ENCODE measurements around the gene RUNDC1. TPM values are rescaled to one million over a fixed set of nuclear protein-coding genes. Genes with fewer than 3 reads are reported as not detected.

The RUNDC1 gene
- 10 to 100 TPM; 22.2 to 27.0 (median 26.2) TPM for total RNA-seq
- long read RNA-seq, donor 1, transcript RUNDC1-201 (5 exons, 3,828 nt) = major isoform, 27 of 34 reads
- long read RNA-seq, donor 1, partial matches to known transcripts = 1 of 34 reads
- long read RNA-seq, donor 1, other reads (novel, unspliced or antisense) = 5 of 34 reads
- long read RNA-seq, donor 2, partial matches to known transcripts = 0 of 4 reads
- long read RNA-seq, donor 2, other reads (novel, unspliced or antisense) = 4 of 4 reads

- H3K4me1 ChIP-seq (ENCODE audit: low read depth) = peaks cover 14% of the 10 kb centered on the region
- ATAC-seq = peak; percentile 92
- intact Hi-C loops (cut with DNase I, micrococcal nuclease) = no loop called here
These were observed at the start of gene RUNDC1 for GRCh38 chr17:42980274-42980765. Gene RUNDC1 (plus strand): TSS chr17:42980565. CDS start chr17:42980577, 12 bp downstream.

DNA sequence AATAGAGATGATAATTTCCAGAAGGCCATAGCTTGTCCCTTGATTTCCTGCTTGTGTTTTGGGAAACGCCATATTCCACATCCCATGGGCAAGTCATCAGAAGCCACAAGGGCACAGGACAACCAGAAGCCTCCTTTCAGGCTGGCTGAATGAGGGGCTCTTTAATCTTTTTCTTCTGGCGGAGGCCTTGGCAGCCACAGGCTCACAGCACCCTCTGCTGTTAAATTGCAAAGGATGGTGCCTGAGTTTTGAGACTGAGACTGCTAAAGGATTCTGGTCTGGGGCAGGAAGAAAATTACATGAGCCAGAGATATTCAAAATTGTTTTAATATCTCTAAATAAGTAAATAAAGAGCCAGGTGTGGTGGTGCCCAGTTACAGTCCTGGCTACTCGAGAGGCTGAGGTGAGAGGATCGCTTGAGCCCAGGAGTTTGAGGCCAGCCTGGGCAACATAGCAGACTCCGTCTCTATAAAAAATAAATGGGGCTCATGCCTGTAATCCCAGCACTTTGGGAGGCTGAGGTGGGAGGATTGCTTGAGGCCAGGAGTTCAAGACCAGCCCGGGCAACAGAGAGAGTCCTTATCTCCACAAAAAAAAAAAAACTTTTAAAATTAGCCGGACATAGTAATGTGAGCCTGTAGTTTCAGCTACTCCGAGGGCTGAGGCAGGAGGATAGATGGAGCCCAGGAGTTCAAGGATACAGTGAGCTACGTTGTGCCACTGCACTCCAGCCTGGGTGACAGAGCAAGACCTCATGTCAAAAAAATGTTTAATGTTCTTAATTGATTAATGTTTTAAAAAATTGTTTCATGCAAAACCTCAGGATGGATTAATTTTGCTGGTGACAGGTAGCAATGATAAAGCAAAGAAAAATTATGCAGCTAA lies 42.4 kb upstream of the RUNDC1 start:
- intact Hi-C loops (cut with DNase I, micrococcal nuclease) = loop anchor here (5.0 kb wide), 1 partner anchor 96 kb away; the partner anchor contains the start of gene AOC2 (in 2 of the 2)
- Histone ChIP-seq H3K9me3 (no peaks in the 10 kb centered on the region), H3K36me3 (ENCODE audit: low read depth) (no peaks in the 10 kb centered on the region), H3K4me1 (ENCODE audit: low read depth) (no peaks in the 10 kb centered on the region), H3K4me3 (no peak overlapping the region)
- ATAC-seq (peak; percentile 62), DNase-seq (peak in 2 of 3 donors; percentile 32 to 50)
- no peak for TF ChIP-seq CTCF (IDR thresholded peaks at IDR 0.05)

More at GRCh38 chr17:42980274-42980765, at the start of gene RUNDC1:
- Histone ChIP-seq H3K9me3 (no peaks in the 10 kb centered on the region), H3K36me3 (ENCODE audit: low read depth) (no peaks in the 10 kb centered on the region), H3K4me3 (peak within 1 kb of the TSS; percentile 97)
- peak; percentile 98 to 99 (median 98) for DNase-seq
- no peak for TF ChIP-seq CTCF (IDR thresholded peaks at IDR 0.05)

DNA sequence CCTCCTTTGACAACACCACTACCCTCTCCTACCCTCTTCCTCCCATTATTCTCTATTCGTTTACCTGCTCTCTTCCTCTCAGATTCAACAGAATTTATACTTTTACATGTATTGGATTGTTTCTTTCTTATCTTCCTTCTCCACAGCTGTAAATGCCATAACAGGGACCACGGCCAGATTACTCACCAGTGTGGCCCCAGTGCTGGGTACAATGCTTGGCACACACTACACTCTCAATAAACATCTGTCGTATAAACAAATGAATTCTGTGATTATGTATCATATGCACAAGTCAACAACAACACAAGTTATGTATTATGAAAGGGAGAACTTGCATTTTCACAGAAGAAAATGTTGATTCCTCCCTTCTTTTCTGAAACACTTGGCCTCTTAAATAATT lies 36.2 kb upstream of the RUNDC1 start:
- H3K4me3 ChIP-seq = no peak overlapping the region
- peak; percentile 29 for ATAC-seq
- H3K9me3 ChIP-seq = no peaks in the 10 kb centered on the region
- no peaks in the 10 kb centered on the region for H3K4me1 ChIP-seq (ENCODE audit: low read depth)
- intact Hi-C loops (cut with DNase I, micrococcal nuclease) = no loop called here
- H3K36me3 ChIP-seq (ENCODE audit: low read depth) = no peaks in the 10 kb centered on the region
- no peak for DNase-seq
- TF ChIP-seq CTCF (IDR thresholded peaks at IDR 0.05) = no peak

DNA sequence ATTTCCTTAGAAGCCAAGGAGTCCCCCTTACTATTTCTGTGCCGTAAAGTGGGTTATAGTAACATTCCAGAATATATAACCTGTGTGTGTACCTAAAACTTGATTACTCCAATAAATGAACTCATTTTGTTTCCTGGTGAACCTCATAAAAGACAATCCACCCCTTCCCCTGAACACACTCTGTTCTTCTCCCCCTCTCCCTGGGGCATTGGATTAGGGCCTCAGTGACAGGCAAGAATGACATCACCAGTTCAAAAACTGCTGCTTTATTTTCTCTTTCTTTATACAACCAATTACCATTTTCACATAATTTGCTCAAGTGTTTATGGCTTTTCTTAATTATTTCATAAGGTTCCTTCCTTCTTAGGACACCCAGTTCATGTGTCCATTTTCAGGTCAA lies 33.6 kb upstream of the RUNDC1 start:
- no peak for TF ChIP-seq CTCF (IDR thresholded peaks at IDR 0.05)
- DNase-seq (no peak), ATAC-seq (no peak)
- Histone ChIP-seq H3K4me3 (no peak overlapping the region), H3K4me1 (ENCODE audit: low read depth) (no peaks in the 10 kb centered on the region), H3K9me3 (no peaks in the 10 kb centered on the region), H3K36me3 (ENCODE audit: low read depth) (no peaks in the 10 kb centered on the region)
- intact Hi-C loops (cut with DNase I, micrococcal nuclease) = no loop called here

DNA sequence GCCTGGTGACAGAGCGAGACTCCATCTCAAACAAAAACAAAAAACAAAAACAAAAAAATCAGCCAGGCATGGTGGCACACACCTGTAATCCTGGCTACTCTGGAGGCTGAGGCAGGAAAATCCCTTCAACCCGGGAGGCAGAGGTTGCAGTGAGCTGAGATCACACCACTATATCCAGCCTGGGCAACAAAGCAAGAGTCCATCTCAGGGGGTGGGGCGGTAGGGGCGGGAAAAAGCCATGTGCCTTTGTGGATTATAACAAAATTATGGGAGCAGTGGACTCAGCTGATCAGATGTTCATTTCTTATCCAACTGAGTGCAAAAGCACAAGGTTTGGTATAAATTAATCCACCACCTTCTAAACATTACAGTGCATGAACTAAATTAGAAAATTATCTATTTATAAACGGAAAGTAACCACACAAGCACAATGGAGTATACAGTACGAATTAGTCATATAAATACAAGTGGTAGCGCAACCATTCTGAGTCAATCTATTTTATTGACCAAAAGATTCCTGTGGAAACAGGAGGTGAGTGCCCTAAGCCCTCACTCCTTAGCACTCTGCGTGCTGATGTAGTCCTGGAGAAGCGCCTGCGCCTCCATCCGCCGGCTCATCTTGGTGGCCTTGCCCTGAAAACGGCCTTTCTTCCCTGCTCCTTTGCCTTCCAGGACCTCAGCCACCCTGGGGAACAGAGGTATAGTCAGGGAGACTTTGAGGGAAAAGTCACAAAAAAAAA lies 30.2 kb upstream of the RUNDC1 start:
- ATAC-seq = no peak
- no peaks in the 10 kb centered on the region for H3K9me3 ChIP-seq
- H3K4me1 ChIP-seq (ENCODE audit: low read depth) = no peaks in the 10 kb centered on the region
- no peaks in the 10 kb centered on the region for H3K36me3 ChIP-seq (ENCODE audit: low read depth)
- no peak for DNase-seq
- TF ChIP-seq CTCF (IDR thresholded peaks at IDR 0.05) = no peak
- no peak overlapping the region for H3K4me3 ChIP-seq
- intact Hi-C loops (cut with DNase I, micrococcal nuclease) = no loop called here
